H9 (cell line): ENCODE data around the gene LHCGR. TPM values are rescaled to one million over a fixed set of nuclear protein-coding genes. Genes with fewer than 3 reads are reported as not detected.

Source experiments
- DNase-seq: peaks from one replicate; pipeline ENCODE4 v3.0.0-alpha.2; 2017
- H2AFZ ChIP-seq: one replicate; pipeline ENCODE4 v1.6.1; 2013; ENCODE audit warnings: mild to moderate bottlenecking, low read length, control low read depth, moderate library complexity
- H2AK5ac ChIP-seq: 2 replicates; pipeline ENCODE4 v1.6.1; 2013; ENCODE audit warnings: low read length, control low read depth, mixed read lengths; ENCODE audit not compliant: insufficient read length
- H2BK120ac ChIP-seq: one replicate; pipeline ENCODE4 v1.6.1; 2013; ENCODE audit warnings: low read depth, mild to moderate bottlenecking, low read length, control low read depth, inconsistent platforms; ENCODE audit not compliant: poor library complexity, severe bottlenecking
- H2BK12ac ChIP-seq: 2 replicates; pipeline ENCODE4 v1.6.1; 2013; ENCODE audit warnings: low read length, control low read depth, mixed read lengths, low read depth; ENCODE audit not compliant: insufficient read length
- H2BK15ac ChIP-seq: 2 replicates; pipeline ENCODE4 v1.6.1; 2013; ENCODE audit warnings: low read depth, low read length, control low read depth
- H2BK20ac ChIP-seq: one replicate; pipeline ENCODE4 v1.6.1; 2013; ENCODE audit warnings: low read depth, mild to moderate bottlenecking, low read length, control low read depth, inconsistent platforms; ENCODE audit not compliant: poor library complexity, severe bottlenecking
- H2BK5ac ChIP-seq: 2 replicates; pipeline ENCODE4 v1.6.1; 2013; ENCODE audit warnings: low read length, control low read depth, mixed read lengths; ENCODE audit not compliant: insufficient read length
- H3K14ac ChIP-seq: 2 replicates; pipeline ENCODE4 v1.6.1; 2013; ENCODE audit warnings: low read length, control low read depth; ENCODE audit not compliant: insufficient read depth
- H3K18ac ChIP-seq: 2 replicates; pipeline ENCODE4 v1.6.1; 2013; ENCODE audit warnings: low read depth, mild to moderate bottlenecking, mixed read lengths, low read length, control low read depth; ENCODE audit not compliant: insufficient read length
- H3K23ac ChIP-seq: 2 replicates; pipeline ENCODE4 v1.6.1; 2013; ENCODE audit warnings: low read length, control low read depth, mixed read lengths, low read depth; ENCODE audit not compliant: insufficient read length
- H3K23me2 ChIP-seq: 2 replicates; pipeline ENCODE4 v1.6.1; 2013; ENCODE audit warnings: low read depth, mild to moderate bottlenecking, mixed read lengths, low read length, control low read depth; ENCODE audit not compliant: insufficient read length, poor library complexity, severe bottlenecking
- H3K27ac ChIP-seq: 2 replicates; pipeline ENCODE4 v1.5.1; 2013; ENCODE audit warnings: low read length, control low read depth, mixed read lengths, low read depth; ENCODE audit not compliant: insufficient read length
- H3K27me3 ChIP-seq: 2 replicates; pipeline ENCODE4 v1.6.1; 2013; ENCODE audit warnings: low read length, control low read depth, inconsistent platforms; ENCODE audit not compliant: insufficient read depth
- H3K4ac ChIP-seq: 2 replicates; pipeline ENCODE4 v1.6.1; 2013; ENCODE audit warnings: low read depth, mild to moderate bottlenecking, control low read depth, inconsistent platforms, low read length, moderate library complexity
- H3K4me1 ChIP-seq: 2 replicates; pipeline ENCODE4 v1.6.1; 2013; ENCODE audit warnings: low read length, control low read depth, inconsistent platforms; ENCODE audit not compliant: insufficient read depth
- H3K4me2 ChIP-seq: 2 replicates; pipeline ENCODE4 v1.6.1; 2013; ENCODE audit warnings: low read length, control low read depth, mixed read lengths; ENCODE audit not compliant: insufficient read length, insufficient read depth
- H3K56ac ChIP-seq: 2 replicates; pipeline ENCODE4 v1.6.1; 2013; ENCODE audit warnings: low read depth, mild to moderate bottlenecking, mixed read lengths, low read length, control low read depth; ENCODE audit not compliant: insufficient read length
- H3K79me1 ChIP-seq: 2 replicates; pipeline ENCODE4 v1.6.1; 2013; ENCODE audit warnings: low read depth, mild to moderate bottlenecking, moderate library complexity, low read length, control low read depth, inconsistent platforms; ENCODE audit not compliant: insufficient read depth, poor library complexity, severe bottlenecking
- H3K79me2 ChIP-seq: 2 replicates; pipeline ENCODE4 v1.6.1; 2013; ENCODE audit warnings: low read length, control low read depth, inconsistent platforms; ENCODE audit not compliant: insufficient read depth
- H3K9ac ChIP-seq: 2 replicates; pipeline ENCODE4 v1.6.1; 2013; ENCODE audit warnings: low read length, control low read depth, mixed read lengths; ENCODE audit not compliant: insufficient read length; ENCODE audit errors: extremely low read depth
- H3K9me3 ChIP-seq: one replicate; pipeline ENCODE4 v1.6.1; 2013; ENCODE audit warnings: low read depth, low read length, inconsistent platforms; ENCODE audit not compliant: control insufficient read depth
- H3T11ph ChIP-seq: one replicate; pipeline ENCODE4 v1.6.1; 2013; ENCODE audit warnings: mild to moderate bottlenecking, low read length, control low read depth, inconsistent platforms
- H4K20me1 ChIP-seq: one replicate; pipeline ENCODE4 v1.6.1; 2013; ENCODE audit not compliant: control insufficient read depth, insufficient read length, insufficient read depth
- H4K5ac ChIP-seq: 2 replicates; pipeline ENCODE4 v1.6.1; 2013; ENCODE audit warnings: low read depth, mild to moderate bottlenecking, mixed read lengths, low read length, control low read depth; ENCODE audit not compliant: insufficient read length
- H4K8ac ChIP-seq: replicated peaks from 2 replicates; pipeline ENCODE4 v1.6.1; 2013; ENCODE audit warnings: low read length, control low read depth, mixed read lengths, low read depth; ENCODE audit not compliant: insufficient read length
- H4K91ac ChIP-seq: 2 replicates; pipeline ENCODE4 v1.6.1; 2013; ENCODE audit warnings: low read depth, mild to moderate bottlenecking, moderate library complexity, mixed read lengths, low read length, control low read depth; ENCODE audit not compliant: insufficient read length
- H3K27ac Mint-ChIP-seq, 3 experiments: 2 replicates in 2 of 3; 3 replicates in 1 of 3; pipeline ENCODE4 v1.8.0; 2020 to 2021; ENCODE audit warnings: mixed read lengths in 3 of 3, mild to moderate bottlenecking in 1 of 3, moderate library complexity in 1 of 3
- H3K27me3 Mint-ChIP-seq: 2 replicates; pipeline ENCODE4 v1.8.0; 2021; ENCODE audit warnings: low read depth, mild to moderate bottlenecking, moderate library complexity, mixed read lengths
- H3K36me3 Mint-ChIP-seq, 3 experiments: 2 replicates in 2 of 3; 3 replicates in 1 of 3; pipeline ENCODE4 v1.8.0; 2020 to 2021; ENCODE audit warnings: low read depth in 3 of 3, mixed read lengths in 3 of 3; ENCODE audit not compliant: insufficient read depth in 1 of 3
- H3K4me1 Mint-ChIP-seq, 2 experiments: 2 replicates each; pipeline ENCODE4 v1.8.0; 2020; ENCODE audit warnings: mixed read lengths in 2 of 2
- H3K4me3 Mint-ChIP-seq, 2 experiments: 2 replicates in 1 of 2; 3 replicates in 1 of 2; pipeline ENCODE4 v1.8.0; 2020 to 2021; ENCODE audit warnings: mild to moderate bottlenecking in 2 of 2, mixed read lengths in 2 of 2, moderate library complexity in 1 of 2
- H3K9me3 Mint-ChIP-seq, 2 experiments: 2 replicates in 1 of 2; 3 replicates in 1 of 2; pipeline ENCODE4 v1.8.0; 2020; ENCODE audit warnings: mild to moderate bottlenecking in 2 of 2, mixed read lengths in 2 of 2, moderate library complexity in 1 of 2
- WGBS: extraction: QIAGEN DNeasy Blood & Tissue Kit; methylation state at CpG from one replicate; pipeline ENCODE4 v1.1.7; 2013; ENCODE audit warnings: missing lambda C conversion rate, low lambda C conversion rate, mixed read lengths; ENCODE audit not compliant: insufficient read length; ENCODE audit errors: extremely low coverage; 5-methylcytosine and 5-hydroxymethylcytosine counted together
- total RNA-seq: library from RNA; stranded (reverse); gene quantifications from 2 replicates; pipeline ENCODE4 v1.2.1, GENCODE V29; 2021
- TF ChIP-seq, protein P1 (sequence below): fragments of 200-600 bp; sonication (generic); conservative IDR thresholded peaks from 3 replicates; pipeline ENCODE4 v1.8.0; 2021; ENCODE audit warnings: antibody characterized with exemption, mild to moderate bottlenecking

Gene LHCGR
- total RNA-seq, 1 experiment from 2014 or later, result 0.44 TPM

DNA sequence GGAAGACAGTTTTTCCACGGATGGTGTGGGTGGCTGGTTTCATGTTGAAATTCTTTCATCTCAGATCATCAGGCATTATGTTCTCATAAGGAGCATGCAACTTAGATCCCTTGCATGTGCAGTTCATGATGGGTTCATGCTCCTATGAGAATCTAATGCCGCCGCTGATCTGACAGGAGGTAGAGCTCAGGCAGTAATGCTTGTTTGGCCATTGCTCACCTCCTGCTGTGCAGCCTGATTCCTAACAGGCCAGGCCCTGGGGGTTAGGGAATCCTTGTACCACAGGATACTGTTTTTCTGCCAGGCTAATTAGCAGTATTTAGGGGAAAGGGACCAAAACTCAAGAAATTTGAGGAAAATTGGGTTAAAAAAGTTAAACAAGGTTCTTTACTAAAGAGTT lies 5.3 kb upstream of the LHCGR start:
- H3K4me3 Mint-ChIP-seq, result no peak overlapping the region
- H2BK15ac ChIP-seq, result no peak overlapping the region
- H3K4ac ChIP-seq, result no peak overlapping the region
- H2AFZ ChIP-seq, result no peak overlapping the region
- TF ChIP-seq, protein P1, sequence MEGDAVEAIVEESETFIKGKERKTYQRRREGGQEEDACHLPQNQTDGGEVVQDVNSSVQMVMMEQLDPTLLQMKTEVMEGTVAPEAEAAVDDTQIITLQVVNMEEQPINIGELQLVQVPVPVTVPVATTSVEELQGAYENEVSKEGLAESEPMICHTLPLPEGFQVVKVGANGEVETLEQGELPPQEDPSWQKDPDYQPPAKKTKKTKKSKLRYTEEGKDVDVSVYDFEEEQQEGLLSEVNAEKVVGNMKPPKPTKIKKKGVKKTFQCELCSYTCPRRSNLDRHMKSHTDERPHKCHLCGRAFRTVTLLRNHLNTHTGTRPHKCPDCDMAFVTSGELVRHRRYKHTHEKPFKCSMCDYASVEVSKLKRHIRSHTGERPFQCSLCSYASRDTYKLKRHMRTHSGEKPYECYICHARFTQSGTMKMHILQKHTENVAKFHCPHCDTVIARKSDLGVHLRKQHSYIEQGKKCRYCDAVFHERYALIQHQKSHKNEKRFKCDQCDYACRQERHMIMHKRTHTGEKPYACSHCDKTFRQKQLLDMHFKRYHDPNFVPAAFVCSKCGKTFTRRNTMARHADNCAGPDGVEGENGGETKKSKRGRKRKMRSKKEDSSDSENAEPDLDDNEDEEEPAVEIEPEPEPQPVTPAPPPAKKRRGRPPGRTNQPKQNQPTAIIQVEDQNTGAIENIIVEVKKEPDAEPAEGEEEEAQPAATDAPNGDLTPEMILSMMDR, result no peak
- no peaks in the 10 kb centered on the region for H3K79me2 ChIP-seq
- DNase-seq, result no peak
- no peak overlapping the region for H3K4me2 ChIP-seq
- H3K56ac ChIP-seq, result no peak overlapping the region
- H3K27me3 ChIP-seq, result no peaks in the 10 kb centered on the region; the same call in 1 of the 2 replicates
- H3K27ac ChIP-seq, result no peak overlapping the region
- no peaks in the 10 kb centered on the region for H4K20me1 ChIP-seq
- no peak overlapping the region for H4K5ac ChIP-seq
- no peak overlapping the region for H3K18ac ChIP-seq
- H4K8ac ChIP-seq, result no peak overlapping the region
- H3K27ac Mint-ChIP-seq, result no peak overlapping the region
- H4K91ac ChIP-seq, result no peak overlapping the region
- no peaks in the 10 kb centered on the region for H3K23me2 ChIP-seq
- no peak overlapping the region for H2BK120ac ChIP-seq
- H3K27me3 Mint-ChIP-seq, result peaks cover 19% of the 10 kb centered on the region
- H3K36me3 Mint-ChIP-seq, result peaks cover 0 to 13% (median 5%) of the 10 kb centered on the region in 3 experiments; a peak in 4 of 7 replicates
- H2BK20ac ChIP-seq, result no peak overlapping the region
- H2BK5ac ChIP-seq, result no peak overlapping the region
- no peaks in the 10 kb centered on the region for H3K79me1 ChIP-seq
- no peak overlapping the region for H3K9ac ChIP-seq
- H2AK5ac ChIP-seq, result no peak overlapping the region
- H3K4me1 ChIP-seq, result no peaks in the 10 kb centered on the region
- no peak overlapping the region for H2BK12ac ChIP-seq
- H3K9me3 Mint-ChIP-seq, result peaks cover 12% of the 10 kb centered on the region in 2 experiments
- H3K9me3 ChIP-seq, result no peaks in the 10 kb centered on the region
- H3T11ph ChIP-seq, result no peak overlapping the region
- no peak overlapping the region for H3K23ac ChIP-seq
- no peak overlapping the region for H3K14ac ChIP-seq
- no CpG with 5 or more reads among the region's 3 CpGs for WGBS
- peaks cover 4 to 8% of the 10 kb centered on the region in 2 experiments; a peak in 3 of 4 replicates for H3K4me1 Mint-ChIP-seq
